ENCODE results near the gene TRIM21. TPM values are rescaled to one million over a fixed set of nuclear protein-coding genes. Genes with fewer than 3 reads are reported as not detected.
"Not testable (repeated sequence)": the region's sequence is repeated elsewhere in the genome, so short reads cannot be mapped to it uniquely, and the experiment has no call there.

TRIM21 gene
- 14.2 and 15.0 TPM in 2 replicates for total RNA-seq (2014; rRNA removed; shearing (Covaris generic))

DNA sequence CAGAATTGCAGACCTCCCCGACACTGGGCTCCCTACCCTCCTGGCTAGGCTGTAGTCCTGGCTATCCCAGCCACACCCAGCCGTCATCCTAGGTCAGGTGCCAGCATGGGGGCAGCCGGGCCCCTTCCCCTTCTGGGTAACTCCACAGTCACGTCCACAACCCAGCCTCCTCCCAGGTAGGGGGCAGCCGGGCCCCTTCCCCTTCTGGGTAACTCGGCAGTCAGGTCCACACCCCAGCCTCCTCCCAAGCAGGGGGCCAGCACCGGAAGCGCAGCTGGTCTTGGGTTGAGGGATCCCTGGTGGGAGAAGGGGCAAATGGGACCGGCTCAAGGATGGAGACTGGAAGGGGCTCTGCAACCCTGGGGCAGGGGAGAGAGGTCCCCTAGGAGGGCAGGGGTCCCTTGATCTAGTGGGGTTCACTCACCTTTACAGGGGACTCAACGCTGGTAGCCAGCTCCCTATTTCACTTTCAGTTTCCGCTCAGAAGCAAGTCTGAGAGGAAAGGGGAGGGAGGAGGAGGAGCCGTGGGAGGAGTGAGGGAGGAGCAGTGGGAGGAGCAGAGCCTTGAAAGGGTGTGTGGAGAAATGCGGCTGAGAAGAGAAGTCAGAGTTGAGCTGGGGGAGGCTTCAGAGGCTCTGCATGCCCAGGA is at the start of gene TRIM21:
TSS of gene TRIM21 (minus strand) at position 494 of the 649 bp plus-strand sequence. CDS start 3,293 bp downstream, outside the sequence.
- peaks cover 14% of the 10 kb centered on the region for H3K36me3 ChIP-seq (replicated peaks; ENCODE audit: control insufficient read depth, insufficient read depth, low read length)
- DNase-seq = peak; percentile 79
- H3K4me3 ChIP-seq (ENCODE audit: insufficient read depth, low read depth, low read length) = peak within 1 kb of the TSS; percentile 80
- H3K27me3 ChIP-seq (ENCODE audit: control insufficient read depth, insufficient read depth, low read length) = no peaks in the 10 kb centered on the region

DNA sequence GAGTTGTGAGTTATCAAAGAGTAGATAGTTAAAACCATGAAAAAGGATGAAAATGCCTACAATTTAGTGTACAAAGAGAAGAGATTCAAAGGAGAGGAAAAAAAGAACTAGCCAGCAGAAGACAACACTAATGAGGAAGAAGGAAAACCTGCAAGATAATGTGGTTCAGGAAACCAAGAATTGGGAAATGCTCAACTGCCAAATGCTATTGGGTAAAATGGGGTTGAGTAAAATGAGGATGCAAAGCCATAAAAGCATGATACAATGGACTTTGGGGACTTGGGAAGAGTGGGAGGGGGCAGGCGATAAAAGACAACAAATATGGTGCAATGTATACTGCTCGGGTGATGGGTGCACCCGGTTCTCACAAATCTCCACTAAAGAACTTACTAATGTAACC is 48.0 kb upstream of the TRIM21 start:
- Histone ChIP-seq H3K27me3 (ENCODE audit: control insufficient read depth, insufficient read depth, low read length) (no peaks in the 10 kb centered on the region), H3K36me3 (replicated peaks; ENCODE audit: control insufficient read depth, insufficient read depth, low read length) (no peaks in the 10 kb centered on the region), H3K4me3 (ENCODE audit: insufficient read depth, low read depth, low read length) (no peak overlapping the region)
- no peak for DNase-seq

DNA sequence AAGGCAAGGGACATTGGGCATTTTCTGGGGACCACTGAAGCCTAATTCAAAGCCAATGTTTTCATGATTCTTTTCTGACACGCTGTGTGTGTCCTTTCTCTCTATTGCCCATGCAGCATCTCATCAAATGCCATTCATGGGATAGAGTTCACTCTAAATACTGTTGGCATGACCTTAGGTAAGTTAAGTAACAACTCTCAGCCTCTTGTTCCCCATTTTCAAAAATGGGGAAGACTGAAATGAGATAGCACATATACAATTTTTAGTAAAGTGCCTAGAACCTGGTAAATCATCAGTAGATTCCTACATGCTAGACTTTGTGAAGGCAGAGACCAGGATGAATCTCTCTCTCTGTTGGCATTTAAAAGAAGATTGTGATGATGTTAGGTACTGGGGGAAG is 42.9 kb upstream of the TRIM21 start:
- Histone ChIP-seq H3K27me3 (ENCODE audit: control insufficient read depth, insufficient read depth, low read length) (no peaks in the 10 kb centered on the region), H3K36me3 (replicated peaks; ENCODE audit: control insufficient read depth, insufficient read depth, low read length) (no peaks in the 10 kb centered on the region), H3K4me3 (ENCODE audit: insufficient read depth, low read depth, low read length) (no peak overlapping the region)
- DNase-seq = no peak

DNA sequence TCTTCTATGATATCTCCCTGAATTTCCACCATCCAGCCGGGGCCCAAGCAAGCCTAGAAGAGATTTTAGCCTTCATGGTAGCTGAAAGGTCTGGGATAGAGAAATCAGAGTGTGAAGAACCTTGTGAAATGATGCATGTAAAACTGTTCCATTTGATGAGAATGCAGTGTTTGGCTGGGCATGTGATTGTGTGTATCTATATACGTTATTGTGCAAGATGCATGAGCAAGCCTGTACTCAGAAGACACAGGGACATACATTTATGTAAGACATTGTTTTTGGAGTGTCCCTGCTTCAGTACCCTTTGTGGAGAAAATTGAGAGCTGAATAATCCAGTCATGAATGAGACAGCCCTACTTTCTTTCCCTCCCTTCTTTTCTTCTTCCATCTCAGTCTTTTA is 40.4 kb upstream of the TRIM21 start:
- Histone ChIP-seq H3K36me3 (replicated peaks; ENCODE audit: control insufficient read depth, insufficient read depth, low read length) (no peaks in the 10 kb centered on the region), H3K27me3 (ENCODE audit: control insufficient read depth, insufficient read depth, low read length) (no peaks in the 10 kb centered on the region), H3K4me3 (ENCODE audit: insufficient read depth, low read depth, low read length) (no peak overlapping the region)
- no peak for DNase-seq

DNA sequence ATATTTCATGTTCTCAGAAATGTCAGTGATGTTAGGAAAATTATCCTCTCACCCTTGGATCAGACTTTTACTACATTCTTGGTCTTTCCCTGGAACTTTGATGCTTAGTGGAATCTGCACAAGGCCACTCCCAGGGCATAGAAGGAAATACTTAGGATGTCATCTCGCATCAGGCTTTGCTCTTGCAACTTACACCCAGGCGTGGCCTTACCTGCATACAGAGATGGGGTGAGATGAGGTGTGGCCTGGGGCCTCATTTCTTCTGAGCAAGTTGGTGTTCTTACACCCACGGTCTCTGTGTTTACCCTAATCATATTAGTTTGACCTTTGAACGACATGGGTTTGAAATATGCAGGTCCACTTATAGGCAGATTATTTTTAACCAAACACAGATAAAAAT is 36.5 kb upstream of the TRIM21 start:
- no peak for DNase-seq
- Histone ChIP-seq H3K27me3 (ENCODE audit: control insufficient read depth, insufficient read depth, low read length) (no peaks in the 10 kb centered on the region), H3K4me3 (ENCODE audit: insufficient read depth, low read depth, low read length) (no peak overlapping the region), H3K36me3 (replicated peaks; ENCODE audit: control insufficient read depth, insufficient read depth, low read length) (no peaks in the 10 kb centered on the region)

DNA sequence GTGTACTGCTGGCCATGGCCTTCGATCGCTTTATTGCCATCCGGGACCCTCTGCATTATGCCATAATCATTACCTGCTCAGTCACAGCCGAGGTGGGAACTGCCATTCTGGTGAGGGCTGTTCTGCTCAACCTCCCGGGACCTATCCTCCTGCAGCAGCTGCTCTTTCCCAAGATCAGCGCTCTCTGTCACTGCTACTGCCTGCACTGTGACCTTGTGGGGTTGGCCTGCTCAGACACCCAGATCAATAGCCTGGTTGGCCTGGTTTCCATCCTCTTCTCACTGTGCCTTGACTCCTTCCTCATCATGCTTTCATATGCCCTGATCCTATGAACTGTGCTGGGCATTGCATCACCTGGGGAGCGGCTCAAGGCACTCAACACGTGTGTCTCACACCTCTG is 24.9 kb upstream of the TRIM21 start:
- Histone ChIP-seq H3K36me3 (replicated peaks; ENCODE audit: control insufficient read depth, insufficient read depth, low read length) (no peaks in the 10 kb centered on the region), H3K4me3 (ENCODE audit: insufficient read depth, low read depth, low read length) (no peak overlapping the region), H3K27me3 (ENCODE audit: control insufficient read depth, insufficient read depth, low read length) (no peaks in the 10 kb centered on the region)
- no peak for DNase-seq

DNA sequence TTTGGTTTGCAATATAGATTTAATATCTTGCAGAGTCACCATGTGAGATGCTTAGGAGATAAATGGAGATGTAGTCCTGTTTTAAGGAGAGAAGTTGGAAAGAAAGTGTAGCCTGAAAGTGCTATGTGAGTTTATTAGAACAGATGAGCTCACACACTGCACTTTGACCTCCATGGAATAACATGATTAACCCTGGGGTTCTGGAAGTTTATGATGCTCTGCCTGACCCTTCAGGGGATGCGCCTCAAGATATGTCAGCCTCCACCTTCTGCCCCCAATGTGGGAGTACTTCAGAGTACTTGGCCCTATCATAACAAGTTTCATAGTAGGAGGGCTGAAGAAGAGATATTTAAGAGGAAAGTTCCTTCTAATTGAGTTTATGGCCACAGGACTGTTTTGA is 23.3 kb upstream of the TRIM21 start:
- Histone ChIP-seq H3K4me3 (ENCODE audit: insufficient read depth, low read depth, low read length) (no peak overlapping the region), H3K27me3 (ENCODE audit: control insufficient read depth, insufficient read depth, low read length) (no peaks in the 10 kb centered on the region), H3K36me3 (replicated peaks; ENCODE audit: control insufficient read depth, insufficient read depth, low read length) (no peaks in the 10 kb centered on the region)
- DNase-seq = no peak

DNA sequence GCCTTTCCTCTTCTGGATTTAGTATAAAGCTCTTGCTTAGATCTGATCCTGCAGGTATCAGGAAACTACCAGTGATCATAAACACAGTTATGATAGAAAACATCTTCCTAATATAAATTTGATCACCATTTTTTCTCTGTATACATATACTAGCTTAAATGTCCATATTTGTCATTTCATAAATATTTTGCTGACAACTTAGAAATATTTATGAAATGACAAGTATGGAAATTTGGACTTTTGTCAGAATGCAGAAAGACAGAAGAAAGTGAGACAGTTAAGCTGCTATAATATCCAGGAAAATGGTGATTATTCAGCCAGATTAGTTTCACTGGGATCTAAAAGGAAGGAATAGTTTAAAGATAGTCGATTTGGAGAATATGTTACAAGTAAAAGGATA is 22.8 kb upstream of the TRIM21 start:
- Histone ChIP-seq H3K36me3 (replicated peaks; ENCODE audit: control insufficient read depth, insufficient read depth, low read length) (no peaks in the 10 kb centered on the region), H3K27me3 (ENCODE audit: control insufficient read depth, insufficient read depth, low read length) (no peaks in the 10 kb centered on the region), H3K4me3 (ENCODE audit: insufficient read depth, low read depth, low read length) (no peak overlapping the region)
- DNase-seq = no peak

DNA sequence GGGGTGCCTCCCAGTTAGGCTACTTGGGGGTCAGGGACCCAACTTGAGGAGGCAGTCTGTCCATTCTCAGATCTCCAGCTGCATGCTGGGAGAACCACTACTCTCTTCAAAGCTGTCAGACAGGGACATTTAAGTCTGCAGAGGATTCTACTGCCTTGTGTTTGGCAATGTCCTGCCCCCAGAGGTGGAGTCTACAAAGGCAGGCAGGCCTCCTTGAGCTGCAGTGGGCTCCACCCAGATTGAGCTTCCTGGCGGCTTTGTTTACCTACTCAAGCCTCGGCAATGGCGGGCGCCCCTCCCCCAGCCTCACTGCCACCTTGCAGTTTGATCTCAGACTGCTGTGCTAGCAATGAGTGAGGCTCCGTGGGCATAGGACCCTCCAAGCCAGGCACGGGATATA is 12.7 kb upstream of the TRIM21 start:
- H3K27me3 ChIP-seq (ENCODE audit: control insufficient read depth, insufficient read depth, low read length); H3K36me3 ChIP-seq (replicated peaks; ENCODE audit: control insufficient read depth, insufficient read depth, low read length); H3K4me3 ChIP-seq (ENCODE audit: insufficient read depth, low read depth, low read length); DNase-seq: not testable (repeated sequence)

DNA sequence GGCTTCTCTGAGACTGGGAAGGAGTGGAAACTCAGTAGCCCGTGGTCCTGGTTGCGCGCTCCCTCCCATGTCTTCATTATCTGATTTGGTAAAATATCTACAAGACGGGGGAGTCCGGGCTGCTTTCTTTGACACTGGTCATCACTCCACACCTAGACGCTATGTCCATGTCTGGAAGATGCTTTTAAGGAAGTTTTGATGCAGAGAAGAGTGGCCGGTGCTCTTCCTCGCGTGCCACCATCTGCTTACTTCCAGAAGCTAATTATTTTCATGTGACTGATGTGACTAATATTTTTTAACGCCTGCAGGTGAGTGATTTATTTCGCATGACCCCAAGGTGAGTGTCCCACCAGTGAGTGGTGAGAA is 339 bp upstream of the TRIM21 start:
- Histone ChIP-seq H3K36me3 (replicated peaks; ENCODE audit: control insufficient read depth, insufficient read depth, low read length) (peaks cover 10% of the 10 kb centered on the region), H3K4me3 (ENCODE audit: insufficient read depth, low read depth, low read length) (peak overlapping the region; percentile 10; the same call in 1 of the 2 replicates), H3K27me3 (ENCODE audit: control insufficient read depth, insufficient read depth, low read length) (no peaks in the 10 kb centered on the region)
- DNase-seq = no peak

DNA sequence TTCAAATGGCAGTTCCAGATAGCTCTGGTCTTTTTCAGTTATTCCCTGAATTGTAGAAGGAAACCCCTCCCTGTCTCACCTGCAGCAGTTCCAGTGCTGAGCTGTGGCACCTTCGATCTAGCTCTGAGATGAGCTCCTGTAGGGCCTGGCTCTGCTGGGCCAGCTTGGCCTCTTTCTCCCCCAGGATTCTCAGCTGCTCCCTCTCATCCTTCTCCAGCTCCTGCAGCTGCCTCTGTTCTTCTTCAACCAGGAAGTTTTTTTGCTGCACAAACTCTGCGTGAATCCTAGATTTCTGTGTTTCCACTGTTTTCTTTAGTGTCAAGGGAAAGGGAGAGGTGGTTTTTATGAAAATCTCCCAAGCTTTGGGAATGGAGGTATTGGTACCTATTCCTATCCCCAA is 5.3 kb downstream of the TRIM21 start:
- Histone ChIP-seq H3K27me3 (ENCODE audit: control insufficient read depth, insufficient read depth, low read length) (no peaks in the 10 kb centered on the region), H3K4me3 (ENCODE audit: insufficient read depth, low read depth, low read length) (no peak overlapping the region), H3K36me3 (replicated peaks; ENCODE audit: control insufficient read depth, insufficient read depth, low read length) (peaks cover 29% of the 10 kb centered on the region)
- no peak for DNase-seq

DNA sequence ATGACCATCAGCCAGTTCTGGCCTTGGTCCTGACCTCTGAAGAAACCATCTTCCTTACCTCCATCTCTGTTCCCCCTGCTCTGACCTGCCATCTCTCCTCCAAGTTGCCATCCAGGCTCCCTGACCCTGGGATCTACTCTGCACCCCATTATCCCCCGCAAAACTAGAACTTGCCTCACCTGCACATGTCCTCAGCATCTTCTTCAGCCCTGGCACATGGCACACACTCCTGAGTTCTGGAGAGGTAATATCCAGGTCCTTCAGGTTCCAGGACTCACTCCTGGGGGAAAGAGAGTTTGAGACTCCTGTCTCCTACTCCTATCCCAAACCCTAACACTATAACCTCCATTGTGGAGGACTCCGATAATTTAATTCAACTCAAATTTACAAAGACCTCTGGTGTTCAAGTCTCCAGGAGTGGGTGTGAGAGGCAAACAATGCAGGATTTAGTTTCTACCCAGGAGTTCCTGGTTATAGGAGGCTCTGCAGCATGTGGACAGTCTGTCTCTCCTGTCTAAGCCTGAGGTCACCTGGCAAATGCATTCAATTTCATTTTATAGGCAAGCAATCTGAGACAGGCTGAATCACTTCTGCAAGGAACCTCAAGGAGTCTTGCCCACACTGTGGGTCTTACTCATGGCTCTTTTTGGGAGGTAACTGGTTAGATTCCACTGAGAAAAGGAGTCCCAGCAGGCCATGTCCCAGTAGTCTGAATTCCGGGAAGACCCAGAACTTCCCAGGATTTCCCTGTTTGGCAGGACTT is 7.3 kb downstream of the TRIM21 start:
- Histone ChIP-seq H3K27me3 (ENCODE audit: control insufficient read depth, insufficient read depth, low read length) (no peaks in the 10 kb centered on the region), H3K4me3 (ENCODE audit: insufficient read depth, low read depth, low read length) (no peak overlapping the region), H3K36me3 (replicated peaks; ENCODE audit: control insufficient read depth, insufficient read depth, low read length) (peaks cover 29% of the 10 kb centered on the region)
- DNase-seq = no peak

DNA sequence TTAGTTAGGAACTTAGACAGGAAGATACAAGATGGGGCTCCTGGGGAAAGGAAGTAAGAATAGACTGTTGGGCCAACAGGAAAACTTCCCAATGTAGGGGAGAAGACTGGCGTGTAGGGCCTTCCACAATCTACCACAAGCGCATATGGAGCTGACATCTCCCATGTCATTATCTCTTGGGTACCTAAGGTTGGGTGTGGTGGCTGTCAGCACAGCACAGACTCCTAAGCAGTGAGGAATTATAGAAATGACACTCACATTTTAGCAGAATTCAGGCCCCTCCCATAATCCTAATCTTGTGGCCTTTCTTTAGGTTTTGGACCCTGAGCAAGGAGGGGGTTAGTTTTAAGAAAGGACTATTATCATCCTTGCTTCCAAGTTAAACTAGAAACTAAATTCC is 11.6 kb downstream of the TRIM21 start:
- Histone ChIP-seq H3K36me3 (replicated peaks; ENCODE audit: control insufficient read depth, insufficient read depth, low read length) (peaks cover 8% of the 10 kb centered on the region), H3K27me3 (ENCODE audit: control insufficient read depth, insufficient read depth, low read length) (no peaks in the 10 kb centered on the region), H3K4me3 (ENCODE audit: insufficient read depth, low read depth, low read length) (no peak overlapping the region)
- DNase-seq = no peak

DNA sequence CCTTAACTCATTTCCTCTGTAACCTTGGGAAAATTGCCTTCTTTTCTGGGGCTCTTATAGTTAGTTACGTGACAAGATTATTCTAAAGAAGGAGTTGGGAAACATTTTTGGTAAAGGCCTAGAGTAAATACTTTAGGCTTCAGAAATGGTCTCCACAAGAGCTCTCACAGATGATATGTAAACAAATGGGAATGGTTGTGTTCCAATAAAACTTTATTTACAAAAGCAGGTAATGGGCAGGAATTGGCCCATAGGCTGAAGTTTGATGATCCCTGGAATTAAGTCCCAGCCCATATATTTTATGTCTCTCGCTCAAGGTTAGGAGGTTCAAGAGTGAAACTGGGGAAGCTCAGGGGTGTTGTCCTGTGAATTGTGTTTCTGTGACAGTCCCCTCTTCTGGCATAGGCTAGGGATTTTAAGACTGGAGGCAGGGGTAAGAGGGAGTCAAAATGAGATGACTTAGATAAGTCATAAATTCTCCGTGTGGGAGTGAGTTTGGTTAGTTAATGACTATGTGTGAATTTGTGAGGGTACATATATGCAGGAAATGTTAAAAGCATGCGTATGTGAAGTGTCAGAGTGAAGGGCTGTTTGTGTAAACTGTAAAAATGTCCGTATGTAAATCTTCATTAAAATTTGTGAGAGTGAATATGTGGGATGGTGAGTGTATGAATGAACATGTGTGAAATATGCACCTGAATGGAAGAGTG is 17.9 kb downstream of the TRIM21 start:
- no peak for DNase-seq
- Histone ChIP-seq H3K4me3 (ENCODE audit: insufficient read depth, low read depth, low read length) (no peak overlapping the region), H3K27me3 (ENCODE audit: control insufficient read depth, insufficient read depth, low read length) (no peaks in the 10 kb centered on the region), H3K36me3 (replicated peaks; ENCODE audit: control insufficient read depth, insufficient read depth, low read length) (no peaks in the 10 kb centered on the region)

DNA sequence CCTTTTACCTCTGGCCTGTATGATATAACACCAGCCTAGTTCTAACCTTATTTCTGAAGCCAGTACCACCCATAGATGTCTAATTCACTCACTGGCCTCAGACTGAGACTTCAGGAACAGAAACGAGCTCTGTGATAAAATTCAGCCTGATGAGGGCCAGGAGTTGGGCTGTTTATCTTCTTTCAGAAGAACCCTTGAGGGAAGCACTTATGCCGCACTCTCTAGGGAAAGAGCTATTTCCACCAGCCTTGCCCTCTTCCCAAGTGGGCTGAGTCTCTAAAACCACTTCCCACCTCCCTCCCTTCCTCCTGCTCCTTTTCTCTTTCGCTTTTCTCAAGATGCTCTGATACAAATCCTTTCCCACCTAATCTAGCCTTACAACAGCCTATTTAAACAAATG is 23.3 kb downstream of the TRIM21 start:
- DNase-seq = no peak
- Histone ChIP-seq H3K4me3 (ENCODE audit: insufficient read depth, low read depth, low read length) (no peak overlapping the region), H3K27me3 (ENCODE audit: control insufficient read depth, insufficient read depth, low read length) (no peaks in the 10 kb centered on the region), H3K36me3 (replicated peaks; ENCODE audit: control insufficient read depth, insufficient read depth, low read length) (no peaks in the 10 kb centered on the region)

Measured in H7 (cell line).